Activated CD4-positive, alpha-beta T cell treated with anti-CD3 and anti-CD28 coated beads for 36 hours (primary cell): Measurements from ENCODE around the gene ANAPC5. TPM values are rescaled to one million over a fixed set of nuclear protein-coding genes. Genes with fewer than 3 reads are reported as not detected.
A peak's percentile ranks its signal among the peaks of the same experiment; 100 is the strongest.
"Not testable (repeated sequence)": the region's sequence is repeated elsewhere in the genome, so short reads cannot be mapped to it uniquely, and the experiment has no call there.

Experiments
- ATAC-seq: fragments of 200-7000 bp; cut with Tn5 transposase; one replicate; pipeline ENCODE4 v1.10.0; 2021; ENCODE audit warnings: mild to moderate bottlenecking, moderate library complexity
- CTCF ChIA-PET: fragments of 350-600 bp; sonication (Branson Sonifier 250); formaldehyde crosslinking; loops from one replicate; lab custom pipeline; 2021; ENCODE audit warnings: antibody characterized with exemption; lab: Charles Lee
- POLR2A ChIA-PET: fragments of 350-600 bp; sonication (Branson Sonifier 250); formaldehyde crosslinking; loops from one replicate; lab custom pipeline; 2021; ENCODE audit warnings: antibody characterized with exemption, inconsistent platforms; lab: Charles Lee
- DNase-seq: peaks from one replicate; pipeline ENCODE4 v3.0.0-alpha.2; 2020
- H3K27ac Mint-ChIP-seq: one replicate; pipeline ENCODE4 v1.8.0; 2021; ENCODE audit warnings: mixed read lengths
- H3K27me3 Mint-ChIP-seq: one replicate; pipeline ENCODE4 v1.8.0; 2021; ENCODE audit warnings: mixed read lengths
- H3K36me3 Mint-ChIP-seq: one replicate; pipeline ENCODE4 v1.8.0; 2021; ENCODE audit warnings: low read depth, mixed read lengths
- H3K4me1 Mint-ChIP-seq: one replicate; pipeline ENCODE4 v1.8.0; 2021; ENCODE audit warnings: mixed read lengths
- H3K4me3 Mint-ChIP-seq: one replicate; pipeline ENCODE4 v1.8.0; 2021; ENCODE audit warnings: mild to moderate bottlenecking, moderate library complexity, mixed read lengths
- H3K9me3 Mint-ChIP-seq: one replicate; pipeline ENCODE4 v1.8.0; 2021; ENCODE audit warnings: low read depth, mixed read lengths
- intact Hi-C, 2 experiments: fragments of 100-400 bp; cut with DNase I in 1 of 2; cut with micrococcal nuclease in 1 of 2; formaldehyde crosslinking; loops; one replicate each; pipeline versions ENCODE4 v1.14.2 to v1.15.1; 2022 to 2024; cut with DNase I, micrococcal nuclease
- total RNA-seq, 2 experiments: library from RNA; stranded (reverse); gene quantifications; one replicate each; pipeline ENCODE4 v1.2.3, GENCODE V29; 2021

ANAPC5 gene
- total RNA-seq, 2 experiments from 2014 or later, result 113 to 118 TPM

GRCh38 chr12:121384891-121385290 lies 32.7 kb upstream of the ANAPC5 start:
- ATAC-seq, DNase-seq, H3K4me3 Mint-ChIP-seq, intact Hi-C loops, H3K4me1 Mint-ChIP-seq, H3K27ac Mint-ChIP-seq, H3K36me3 Mint-ChIP-seq, H3K27me3 Mint-ChIP-seq, H3K9me3 Mint-ChIP-seq: not testable (repeated sequence)
- POLR2A ChIA-PET, result interaction anchor here (0.6 kb wide), 1 partner anchor 509 kb away, joined by 8 read pairs; no protein-coding TSS in a partner anchor
- CTCF ChIA-PET, result interaction anchor here (0.6 kb wide), 1 partner anchor 776 kb away, joined by 3 read pairs; no protein-coding TSS in a partner anchor

GRCh38 chr12:121383601-121384021 lies 31.4 kb upstream of the ANAPC5 start:
- H3K4me1 Mint-ChIP-seq, result peaks cover 5% of the 10 kb centered on the region
- H3K27me3 Mint-ChIP-seq, result no peaks in the 10 kb centered on the region
- ATAC-seq (no peak), DNase-seq (peak; percentile 10)
- no peak overlapping the region for H3K4me3 Mint-ChIP-seq
- no peak overlapping the region for H3K27ac Mint-ChIP-seq
- intact Hi-C loops, result no loop called here
- H3K36me3 Mint-ChIP-seq, result no peaks in the 10 kb centered on the region
- H3K9me3 Mint-ChIP-seq, result no peaks in the 10 kb centered on the region
- POLR2A ChIA-PET, result no interaction called here
- CTCF ChIA-PET, result interaction anchor here (0.6 to 1.3 kb wide), 4 partner anchors 8 to 411 kb away, joined by 3 to 4 read pairs (median 3); no protein-coding TSS in a partner anchor

- H3K27me3 Mint-ChIP-seq, result no peaks in the 10 kb centered on the region
- H3K4me3 Mint-ChIP-seq, result no peak overlapping the region
- H3K9me3 Mint-ChIP-seq, result no peaks in the 10 kb centered on the region
- intact Hi-C loops, result no loop called here
- no peaks in the 10 kb centered on the region for H3K4me1 Mint-ChIP-seq
- no peak for DNase-seq
- POLR2A ChIA-PET, result no interaction called here
- no peak for ATAC-seq
- CTCF ChIA-PET, result no interaction called here
- no peaks in the 10 kb centered on the region for H3K36me3 Mint-ChIP-seq
- no peak overlapping the region for H3K27ac Mint-ChIP-seq
These were observed 27.7 kb upstream of the ANAPC5 start for GRCh38 chr12:121379945-121380344.

DNA sequence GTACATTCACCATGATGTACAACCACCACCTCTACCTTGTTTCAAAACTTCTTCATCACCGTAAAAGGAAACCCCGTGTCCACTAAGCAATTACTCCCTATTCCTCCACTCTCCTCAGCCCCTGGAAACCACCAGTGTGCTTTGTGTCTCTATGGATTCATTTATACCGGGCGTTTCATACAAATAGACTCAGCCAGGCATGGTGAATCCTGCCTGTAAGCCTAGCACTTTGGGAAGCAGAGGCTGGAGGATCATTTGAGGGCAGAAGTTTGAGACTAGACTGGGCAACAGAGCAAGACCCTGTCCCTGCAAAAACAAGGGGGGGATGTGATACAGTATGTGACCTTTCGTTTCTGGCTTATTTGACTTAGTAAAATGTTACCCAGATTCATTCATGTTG lies 26.5 kb upstream of the ANAPC5 start:
- H3K27ac Mint-ChIP-seq, result no peak overlapping the region
- no peaks in the 10 kb centered on the region for H3K4me1 Mint-ChIP-seq
- H3K27me3 Mint-ChIP-seq, result no peaks in the 10 kb centered on the region
- no peaks in the 10 kb centered on the region for H3K36me3 Mint-ChIP-seq
- intact Hi-C loops, result no loop called here
- CTCF ChIA-PET, result interaction anchor here (0.7 kb wide), 1 partner anchor 571 kb away, joined by 3 read pairs; no protein-coding TSS in a partner anchor
- DNase-seq (no peak), ATAC-seq (no peak)
- no peaks in the 10 kb centered on the region for H3K9me3 Mint-ChIP-seq
- no peak overlapping the region for H3K4me3 Mint-ChIP-seq
- POLR2A ChIA-PET, result no interaction called here

GRCh38 chr12:121376754-121377697 lies 24.8 kb upstream of the ANAPC5 start:
- no peak overlapping the region for H3K4me3 Mint-ChIP-seq
- DNase-seq (no peak), ATAC-seq (no peak)
- intact Hi-C loops, result no loop called here
- no peaks in the 10 kb centered on the region for H3K27me3 Mint-ChIP-seq
- no peak overlapping the region for H3K27ac Mint-ChIP-seq
- ChIA-PET CTCF (interaction anchor here (1.1 kb wide), 1 partner anchor 42 kb away, joined by 3 read pairs; no protein-coding TSS in a partner anchor), POLR2A (no interaction called here)
- no peaks in the 10 kb centered on the region for H3K36me3 Mint-ChIP-seq
- H3K9me3 Mint-ChIP-seq, result no peaks in the 10 kb centered on the region
- H3K4me1 Mint-ChIP-seq, result no peaks in the 10 kb centered on the region

GRCh38 chr12:121374945-121375584 lies 22.9 kb upstream of the ANAPC5 start:
- ChIA-PET POLR2A (interaction anchor here (1.2 kb wide), 1 partner anchor 26 kb away, joined by 3 read pairs; no protein-coding TSS in a partner anchor), CTCF (interaction anchor here (0.7 to 1.3 kb wide), 2 partner anchors 8 to 68 kb away, joined by 3 to 4 read pairs; no protein-coding TSS in a partner anchor)
- H3K36me3 Mint-ChIP-seq, H3K27me3 Mint-ChIP-seq, H3K27ac Mint-ChIP-seq, H3K9me3 Mint-ChIP-seq, DNase-seq, H3K4me3 Mint-ChIP-seq, intact Hi-C loops, H3K4me1 Mint-ChIP-seq, ATAC-seq: not testable (repeated sequence)

- ChIA-PET POLR2A (interaction anchor here (1.2 kb wide), 1 partner anchor 26 kb away, joined by 3 read pairs; no protein-coding TSS in a partner anchor), CTCF (interaction anchor here (0.7 to 1.3 kb wide), 2 partner anchors 9 to 69 kb away, joined by 3 to 4 read pairs; no protein-coding TSS in a partner anchor)
- DNase-seq, H3K9me3 Mint-ChIP-seq, H3K27me3 Mint-ChIP-seq, H3K27ac Mint-ChIP-seq, H3K4me1 Mint-ChIP-seq, ATAC-seq, H3K4me3 Mint-ChIP-seq, intact Hi-C loops, H3K36me3 Mint-ChIP-seq: not testable (repeated sequence)
These were observed 22.1 kb upstream of the ANAPC5 start for GRCh38 chr12:121374336-121374735.

DNA sequence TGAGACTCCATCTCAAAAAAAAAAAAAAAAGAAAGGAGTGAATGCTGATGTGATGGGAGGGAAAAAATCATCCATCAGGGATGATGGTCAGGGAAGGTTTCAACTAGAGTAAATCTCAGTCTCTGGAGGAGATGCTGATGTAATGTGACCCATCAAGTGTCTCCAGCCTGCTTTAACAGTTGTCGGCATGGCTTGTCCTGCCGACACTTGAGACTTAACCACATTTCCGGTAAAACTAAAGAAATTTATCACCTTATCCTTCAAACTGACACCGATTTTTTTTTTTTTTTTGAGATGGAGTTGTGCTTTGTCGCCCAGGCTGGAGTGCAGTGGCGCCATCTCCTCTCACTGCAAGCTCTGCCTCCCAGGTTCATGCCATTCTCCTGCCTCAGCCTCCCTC lies 21.5 kb upstream of the ANAPC5 start:
- POLR2A ChIA-PET, result no interaction called here
- no peak for DNase-seq
- intact Hi-C loops, result no loop called here
- no peak for ATAC-seq
- CTCF ChIA-PET, result no interaction called here
- Mint-ChIP-seq H3K9me3 (no peaks in the 10 kb centered on the region), H3K4me1 (no peaks in the 10 kb centered on the region), H3K4me3 (no peak overlapping the region), H3K27me3 (no peaks in the 10 kb centered on the region), H3K27ac (no peak overlapping the region), H3K36me3 (no peaks in the 10 kb centered on the region)

DNA sequence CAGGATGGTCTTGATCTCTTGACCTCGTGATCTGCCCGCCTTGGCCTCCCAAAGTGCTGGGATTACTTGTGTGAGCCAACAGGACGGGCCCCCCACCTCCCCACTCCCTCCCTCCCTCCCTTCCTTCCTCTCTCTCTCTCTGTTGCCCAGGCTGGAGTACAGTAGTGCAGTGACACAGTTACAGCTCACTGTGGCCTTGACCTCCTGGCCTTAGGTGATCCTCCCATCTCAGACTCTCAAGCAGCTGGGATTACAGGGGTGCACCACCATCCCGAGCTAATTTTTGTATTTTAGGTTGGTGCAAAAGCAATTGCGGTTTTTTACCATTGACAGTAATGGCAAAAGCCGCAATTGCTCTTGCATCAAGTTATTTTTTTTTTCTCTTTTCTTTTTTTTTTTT lies 19.2 kb upstream of the ANAPC5 start:
- POLR2A ChIA-PET, result interaction anchor here (0.6 kb wide), 2 partner anchors 16 to 30 kb away, joined by 3 to 6 read pairs; no protein-coding TSS in a partner anchor

GRCh38 chr12:121366063-121366459 lies 13.8 kb upstream of the ANAPC5 start:
- Mint-ChIP-seq H3K27me3 (peaks cover 12% of the 10 kb centered on the region), H3K4me1 (no peaks in the 10 kb centered on the region), H3K27ac (no peak overlapping the region), H3K9me3 (no peaks in the 10 kb centered on the region), H3K36me3 (no peaks in the 10 kb centered on the region), H3K4me3 (no peak overlapping the region)
- DNase-seq (no peak), ATAC-seq (no peak)
- intact Hi-C loops, result no loop called here
- CTCF ChIA-PET, result no interaction called here
- POLR2A ChIA-PET, result no interaction called here

More for the DNA sequence above, 19.2 kb upstream of the ANAPC5 start:
- intact Hi-C loops, result no loop called here
- H3K9me3 Mint-ChIP-seq, result no peaks in the 10 kb centered on the region
- no peaks in the 10 kb centered on the region for H3K27me3 Mint-ChIP-seq
- H3K4me1 Mint-ChIP-seq, result no peaks in the 10 kb centered on the region
- DNase-seq (no peak), ATAC-seq (no peak)
- CTCF ChIA-PET, result interaction anchor here (0.6 to 1.0 kb wide), 2 partner anchors 72 to 272 kb away, joined by 3 to 4 read pairs; no protein-coding TSS in a partner anchor
- no peak overlapping the region for H3K4me3 Mint-ChIP-seq
- H3K27ac Mint-ChIP-seq, result no peak overlapping the region
- H3K36me3 Mint-ChIP-seq, result no peaks in the 10 kb centered on the region

DNA sequence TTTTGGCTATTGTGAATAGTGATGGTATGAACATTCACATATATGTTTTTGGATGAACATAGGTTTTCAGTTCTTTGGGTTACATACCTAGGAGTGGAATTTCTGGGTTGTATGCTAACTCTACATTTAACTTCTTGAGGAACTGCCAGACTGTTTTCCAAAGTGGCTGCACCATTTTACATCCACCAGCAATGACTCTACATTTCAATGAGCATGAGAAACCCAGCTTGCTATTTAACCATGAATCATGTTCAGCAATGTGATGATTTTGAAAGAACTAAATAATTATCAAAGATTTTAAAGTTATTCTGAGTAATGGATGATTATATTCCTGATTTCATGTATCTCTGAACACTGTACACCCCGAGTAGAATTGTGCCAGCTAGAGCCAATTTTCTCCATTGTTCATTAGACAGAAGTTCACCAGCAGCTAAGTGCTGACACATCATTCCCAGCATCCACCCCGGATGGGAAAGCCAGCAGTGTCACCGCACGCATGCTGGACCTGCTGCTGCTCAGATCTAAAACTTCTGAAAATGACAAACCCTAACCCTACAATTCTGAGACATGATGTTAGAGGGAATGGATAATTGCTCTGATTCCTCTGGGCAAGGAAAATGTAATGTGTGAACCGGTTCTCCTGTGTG lies 13.3 kb upstream of the ANAPC5 start:
- intact Hi-C loops, result no loop called here
- Mint-ChIP-seq H3K4me3 (no peak overlapping the region), H3K4me1 (no peaks in the 10 kb centered on the region), H3K36me3 (no peaks in the 10 kb centered on the region), H3K27ac (no peak overlapping the region), H3K9me3 (no peaks in the 10 kb centered on the region), H3K27me3 (peaks cover 12% of the 10 kb centered on the region)
- ATAC-seq, result no peak
- POLR2A ChIA-PET, result no interaction called here
- no peak for DNase-seq
- CTCF ChIA-PET, result interaction anchor here (0.6 to 1.0 kb wide), 3 partner anchors 13 to 1089 kb away, joined by 3 read pairs; partner anchors contain the start of gene ANAPC5
